Measurements from ENCODE around the gene MMRN1. TPM values are rescaled to one million over a fixed set of nuclear protein-coding genes. Genes with fewer than 3 reads are reported as not detected.
A peak's percentile ranks its signal among the peaks of the same experiment; 100 is the strongest.

Gene MMRN1
- total RNA-seq, 1 donor from 2014 or later = 1.6 TPM

- DNase-seq (ENCODE audit: low read depth) = no peak
Observed at GRCh38 chr4:89998469-89999011, 103.9 kb downstream of the MMRN1 start.

GRCh38 chr4:90001023-90001422 lies 106.4 kb downstream of the MMRN1 start:
- DNase-seq (ENCODE audit: low read depth) = no peak

- peak; percentile 48 for DNase-seq (ENCODE audit: low read depth)
Observed at GRCh38 chr4:90002441-90003062, 107.9 kb downstream of the MMRN1 start.

Other genes with a start within 250 kb of the MMRN1 start
- 7.1 and 24.7 TPM in 2 replicates for gene SNCA, start 57.7 kb upstream of the MMRN1 start, total RNA-seq
- 2.4 and 5.7 TPM in 2 replicates for gene CCSER1, start 232.5 kb downstream of the MMRN1 start, total RNA-seq